GM19467 (cell line): ENCODE measurements around the gene NR0B1.

Experiments used
- ATAC-seq: cut with Tn5 transposase; IDR thresholded peaks from one replicate; pipeline ENCODE4 v1.9.1; 2021; ENCODE audit warnings: mild to moderate bottlenecking, moderate library complexity; ENCODE audit not compliant: unreplicated experiment

NR0B1 gene

GRCh38 chrX:30278365-30278764, 30.8 kb downstream of the NR0B1 start:
- ATAC-seq, result no peak

- ATAC-seq, result no peak
Observed at GRCh38 chrX:30275498-30275897, 33.7 kb downstream of the NR0B1 start.

GRCh38 chrX:30270639-30271038, 38.6 kb downstream of the NR0B1 start:
- no peak for ATAC-seq

- no peak for ATAC-seq
Observed at GRCh38 chrX:30262763-30263162, 46.4 kb downstream of the NR0B1 start.

GRCh38 chrX:30261012-30261411, 48.2 kb downstream of the NR0B1 start:
- ATAC-seq, result no peak

GRCh38 chrX:30259927-30260326, 49.3 kb downstream of the NR0B1 start:
- no peak for ATAC-seq
